HepG2 (cell line): ENCODE data around the gene CTU2. TPM values are rescaled to one million over a fixed set of nuclear protein-coding genes. Genes with fewer than 3 reads are reported as not detected.

Experiments used
- ATAC-seq: fragments of 200-7000 bp; cut with Tn5 transposase; 3 replicates; pipeline ENCODE4 v1.9.1; 2020; ENCODE audit warnings: mild to moderate bottlenecking, moderate library complexity
- BruUV-seq: library from RNA; stranded (reverse); fragments of 400-500 nt; replicated peaks from 2 replicates; lab custom pipeline; 2021; lab: Mats Ljungman, UMichigan
- CTCF ChIA-PET: fragments of 300-600 bp; formaldehyde crosslinking; extraction: SDS; loops from one replicate; lab custom pipeline; 2021; ENCODE audit warnings: low total read pairs, inconsistent platforms, low intra/inter-chr PET ratio; lab: Yijun Ruan, JAX
- POLR2A ChIA-PET: fragments of 350-600 bp; sonication (Branson Sonifier 250); formaldehyde crosslinking; loops from one replicate; lab custom pipeline; 2020; ENCODE audit warnings: antibody characterized with exemption, inconsistent platforms; lab: Yijun Ruan, JAX
- DNase-seq: peaks from one replicate; pipeline ENCODE4 v3.0.0-alpha.2; 2015; ENCODE audit warnings: low spot score
- FAIRE-seq: peaks from 3 replicates; lab custom pipeline; 2011; peaks lifted over from hg19 to GRCh38; lab: Jason Lieb, UNC
- H2AFZ ChIP-seq: one replicate; pipeline ENCODE4 v1.6.1; 2011; ENCODE audit warnings: low read length, inconsistent platforms
- H3K27ac ChIP-seq: fragments of 300-600 bp; 3 replicates; pipeline ENCODE4 v1.8.0; 2011; ENCODE audit warnings: mixed run types, mild to moderate bottlenecking, mixed read lengths, low read length, inconsistent platforms; ENCODE audit not compliant: insufficient read depth; ENCODE audit errors: extremely low read length
- H3K27me3 ChIP-seq, 2 experiments: fragments of 200-600 bp in 1 of 2; 2 replicates in 1 of 2; 3 replicates in 1 of 2; pipeline versions ENCODE4 v1.6.0 to v1.8.0; 2011; ENCODE audit warnings: low read length in 2 of 2, mild to moderate bottlenecking in 2 of 2, moderate library complexity in 2 of 2, inconsistent platforms in 1 of 2; ENCODE audit not compliant: insufficient read depth in 2 of 2, control insufficient read depth in 1 of 2
- H3K36me3 ChIP-seq, 2 experiments: fragments of 200-600 bp in 1 of 2; replicated peaks in 1 of 2; 2 replicates in 1 of 2; 3 replicates in 1 of 2; pipeline versions ENCODE4 v1.5.1 to v1.8.0; 2011; ENCODE audit warnings: low read length in 2 of 2, inconsistent platforms in 1 of 2; ENCODE audit not compliant: insufficient read depth in 2 of 2, control insufficient read depth in 1 of 2
- H3K4me1 ChIP-seq: 2 replicates; pipeline ENCODE4 v1.5.1; 2012; ENCODE audit warnings: low read length, inconsistent platforms; ENCODE audit not compliant: insufficient read depth
- H3K4me2 ChIP-seq: 2 replicates; pipeline ENCODE4 v1.6.0; 2011; ENCODE audit warnings: low read depth, low read length, inconsistent platforms
- H3K4me3 ChIP-seq, 3 experiments: fragments of 200-600 bp in 1 of 3; sonication (generic), shearing (Covaris generic) in 1 of 3; replicated peaks in 1 of 3; 2 replicates each; pipeline ENCODE4 v1.5.1; 2011 to 2016; ENCODE audit warnings: low read length in 3 of 3, inconsistent platforms in 2 of 3, low read depth in 2 of 3, mild to moderate bottlenecking in 2 of 3, control low read depth in 1 of 3, mixed read lengths in 1 of 3; ENCODE audit not compliant: insufficient read depth in 1 of 3
- H3K79me2 ChIP-seq: one replicate; pipeline ENCODE4 v1.6.1; 2011; ENCODE audit warnings: low read length, inconsistent platforms; ENCODE audit not compliant: insufficient read depth
- H3K9ac ChIP-seq: 2 replicates; pipeline ENCODE4 v1.6.0; 2011; ENCODE audit warnings: mild to moderate bottlenecking, low read depth, low read length, inconsistent platforms; ENCODE audit not compliant: insufficient read depth
- H3K9me3 ChIP-seq: 2 replicates; pipeline ENCODE4 v1.5.1; 2012; ENCODE audit warnings: mild to moderate bottlenecking, low read length
- H4K20me1 ChIP-seq: 2 replicates; pipeline ENCODE4 v1.6.0; 2011; ENCODE audit warnings: inconsistent platforms, mild to moderate bottlenecking, low read length, moderate library complexity; ENCODE audit not compliant: insufficient read depth
- AFF4 ChIP-seq: sonication (generic); formaldehyde crosslinking; IDR thresholded peaks from 2 replicates; pipeline ENCODE4 v1.4.0; 2020; ENCODE audit warnings: missing genetic modification reagents
- AGO2 ChIP-seq: fragments of 200-400 bp; formaldehyde crosslinking; optimal IDR thresholded peaks from 2 replicates; pipeline ENCODE3; 2017; ENCODE audit warnings: mild to moderate bottlenecking, low read depth, low read length, moderate library complexity
- AHDC1 ChIP-seq: sonication (generic); formaldehyde crosslinking; IDR thresholded peaks from 2 replicates; pipeline ENCODE4 v1.5.1; 2020; ENCODE audit warnings: mild to moderate bottlenecking, missing genetic modification reagents, borderline replicate concordance
- KLF11 ChIP-seq: IDR thresholded peaks from 2 replicates; pipeline ENCODE4 v1.6.1; 2016; ENCODE audit warnings: missing compliant biosample characterization
- POLR2A ChIP-seq, 2 experiments: IDR thresholded peaks; 2 replicates each; pipeline ENCODE4 v1.6.1; 2011; ENCODE audit warnings: low read depth in 2 of 2, low read length in 2 of 2, mild to moderate bottlenecking in 1 of 2, moderate library complexity in 1 of 2; ENCODE audit not compliant: insufficient read depth in 1 of 2
- PTBP1 ChIP-seq: fragments of 200-400 bp; formaldehyde crosslinking; IDR thresholded peaks from 2 replicates; pipeline ENCODE4 v1.6.1; 2018; ENCODE audit warnings: low read length, low read depth; ENCODE audit not compliant: poor library complexity, severe bottlenecking
- TIGD3 ChIP-seq: sonication (generic); formaldehyde crosslinking; IDR thresholded peaks from 2 replicates; pipeline ENCODE4 v1.5.1; 2020; ENCODE audit warnings: mild to moderate bottlenecking, missing genetic modification reagents, borderline replicate concordance
- ZNF33A ChIP-seq: sonication (generic); formaldehyde crosslinking; IDR thresholded peaks from 2 replicates; pipeline ENCODE4 v1.5.1; 2020; ENCODE audit warnings: missing genetic modification reagents, mild to moderate bottlenecking, moderate library complexity, borderline replicate concordance
- ZNF570 ChIP-seq: sonication (generic); formaldehyde crosslinking; IDR thresholded peaks from 2 replicates; pipeline ENCODE4 v1.4.0; 2020; ENCODE audit warnings: mild to moderate bottlenecking, missing genetic modification reagents, borderline replicate concordance
- ZNF780A ChIP-seq: sonication (generic); formaldehyde crosslinking; IDR thresholded peaks from 2 replicates; pipeline ENCODE4 v1.8.0; 2022; ENCODE audit warnings: mild to moderate bottlenecking, missing genetic modification reagents, moderate library complexity
- ZSCAN12 ChIP-seq: sonication (generic); formaldehyde crosslinking; IDR thresholded peaks from 2 replicates; pipeline ENCODE4 v1.9.0; 2021; ENCODE audit warnings: mild to moderate bottlenecking, missing genetic modification reagents
- ZSCAN31 ChIP-seq: sonication (generic); formaldehyde crosslinking; IDR thresholded peaks from 2 replicates; pipeline ENCODE4 v1.5.0; 2020; ENCODE audit warnings: low read depth, mild to moderate bottlenecking, missing genetic modification reagents
- ZZZ3 ChIP-seq: sonication (generic); formaldehyde crosslinking; IDR thresholded peaks from 2 replicates; pipeline ENCODE4 v1.4.0; 2020; ENCODE audit warnings: missing genetic modification reagents, mild to moderate bottlenecking, borderline replicate concordance
- WGBS: methylation state at CpG from one replicate; pipeline ENCODE4 v1.1.6; 2017; ENCODE audit warnings: low lambda C conversion rate; 5-methylcytosine and 5-hydroxymethylcytosine counted together
- in situ Hi-C: cut with HindIII; loops from 2 replicates; pipeline ENCODE4 v1.10.0; 2017; ENCODE audit warnings: low pct_unique_long_range_greater_than_20kb; ENCODE audit not compliant: extremely low pct_ligation_motif_present
- intact Hi-C: fragments of 100-400 bp; cut with micrococcal nuclease; formaldehyde crosslinking; loops from one replicate; pipeline ENCODE4 v1.10.0; 2022; ENCODE audit not compliant: unreplicated experiment
- polyA plus RNA-seq, 8 experiments: library from polyadenylated mRNA; depleted of rRNA in 3 of 8; stranded (reverse) in 7 of 8; unstranded in 1 of 8; fragments of >200 nt; fragmentation: Illumina TruSeq in 4 of 8; extraction: Trizol in 4 of 8; gene quantifications; 2 replicates each; pipeline versions ENCODE4 v1.2.1 to v1.2.3, GENCODE V29; 2011 to 2016; ENCODE audit warnings: low read depth in 4 of 8, missing spikeins in 1 of 8, mixed read lengths in 1 of 8; ENCODE audit not compliant: insufficient read depth in 1 of 8
- total RNA-seq, 5 experiments: library from RNA; depleted of rRNA; stranded (reverse); fragments of >200 nt; fragmentation: Illumina TruSeq; extraction: Trizol; gene quantifications; 2 replicates each; pipeline ENCODE4 v1.2.3, GENCODE V29; 2016; ENCODE audit warnings: low read depth in 1 of 5

The CTU2 gene
- total and polyA plus RNA-seq, 2 of the 13 experiments (the other 11 are each of a cell fraction or from before 2014, with no cell fraction given) = 13.3 to 21.9 TPM

- intact Hi-C loops (no loop called here), in situ Hi-C loops (no loop called here)
- H3K4me2 ChIP-seq = no peak overlapping the region
- WGBS = 97% methylated on average over 17 of the region's 32 CpGs
- no peak for FAIRE-seq
- H3K79me2 ChIP-seq = no peaks in the 10 kb centered on the region
- H3K27ac ChIP-seq = no peak overlapping the region
- H3K4me1 ChIP-seq = no peaks in the 10 kb centered on the region
- H3K27me3 ChIP-seq = no peaks in the 10 kb centered on the region
- peaks cover 55 to 74% of the 10 kb centered on the region in 2 experiments; a peak in 4 of 5 replicates for H3K36me3 ChIP-seq
- H3K4me3 ChIP-seq = no peak overlapping the region
- H3K9ac ChIP-seq = no peak overlapping the region
- POLR2A ChIA-PET = no interaction called here
- no peaks in the 10 kb centered on the region for H4K20me1 ChIP-seq
- DNase-seq = no peak
- ATAC-seq = no peak
- BruUV-seq = no TSS peak
- no peaks in the 10 kb centered on the region for H3K9me3 ChIP-seq
- no peak overlapping the region for H2AFZ ChIP-seq
- CTCF ChIA-PET = no interaction called here
- TF ChIP-seq TIGD3 (CRISPR knock-in tag) (no peak), ZNF780A (CRISPR knock-in tag) (no peak), ZSCAN12 (CRISPR knock-in tag) (no peak), ZZZ3 (no peak), ZSCAN31 (CRISPR knock-in tag) (no peak), PTBP1 (no peak), KLF11 (no peak), AFF4 (CRISPR knock-in tag) (no peak), POLR2A (IDR thresholded peaks at IDR 0.05; ENCODE audit: insufficient read depth in 1 of 2, low read depth in 2 of 2, low read length in 2 of 2) (0 out of 4 replicates have a peak, but pooled peaks of 1 of the 2 experiments have one; percentile 10), ZNF33A (CRISPR knock-in tag) (no peak), ZNF570 (no peak), AGO2 (peak; percentile 63), AHDC1 (CRISPR knock-in tag) (no peak)
Observed at GRCh38 chr16:88725609-88726407, 19.5 kb downstream of the CTU2 start.
